MM.1S (cell line): ENCODE data around the gene ARHGAP11A.

Experiments used
- DNase-seq: peaks from one replicate; pipeline ENCODE4 v3.0.0-alpha.2; 2015
- H2AFZ ChIP-seq: fragments of 300-600 bp; sonication (generic); 2 replicates; pipeline ENCODE4 v1.6.0; 2016; ENCODE audit warnings: antibody characterized with exemption, low read length
- H3F3A ChIP-seq: fragments of 300-600 bp; sonication (generic); 2 replicates; pipeline ENCODE4 v1.6.1; 2016; ENCODE audit warnings: mild to moderate bottlenecking, antibody characterized with exemption, low read length, moderate library complexity, mixed read lengths; ENCODE audit not compliant: insufficient read depth
- H3K27ac ChIP-seq: fragments of 300-600 bp; sonication (generic); 2 replicates; pipeline ENCODE4 v1.5.1; 2016; ENCODE audit warnings: mild to moderate bottlenecking, low read length
- H3K27me3 ChIP-seq: fragments of 300-600 bp; sonication (generic); replicated peaks from 2 replicates; pipeline ENCODE4 v1.6.0; 2016; ENCODE audit warnings: low read length; ENCODE audit not compliant: insufficient read depth
- H3K36me3 ChIP-seq: fragments of 300-600 bp; sonication (generic); replicated peaks from 2 replicates; pipeline ENCODE4 v1.6.1; 2016; ENCODE audit warnings: mild to moderate bottlenecking, low read length, mixed read lengths; ENCODE audit not compliant: insufficient read depth
- H3K4me1 ChIP-seq: fragments of 300-600 bp; sonication (generic); 2 replicates; pipeline ENCODE4 v1.6.1; 2016; ENCODE audit warnings: low read length, mixed read lengths
- H3K4me2 ChIP-seq: fragments of 300-600 bp; sonication (generic); 2 replicates; pipeline ENCODE4 v1.6.0; 2016; ENCODE audit warnings: low read depth, low read length
- H3K4me3 ChIP-seq: fragments of 300-600 bp; sonication (generic); 2 replicates; pipeline ENCODE4 v1.5.1; 2016; ENCODE audit warnings: low read length, mixed read lengths
- H3K79me2 ChIP-seq: fragments of 300-600 bp; sonication (generic); 2 replicates; pipeline ENCODE4 v1.6.1; 2016; ENCODE audit warnings: mixed run types, low read length, mixed read lengths
- H3K9ac ChIP-seq: fragments of 300-600 bp; sonication (generic); 2 replicates; pipeline ENCODE4 v1.6.1; 2016; ENCODE audit warnings: low read length, mixed read lengths
- H3K9me2 ChIP-seq: fragments of 300-600 bp; sonication (generic); replicated peaks from 2 replicates; pipeline ENCODE4 v1.6.1; 2016; ENCODE audit warnings: mild to moderate bottlenecking, low read length, mixed read lengths; ENCODE audit not compliant: insufficient read depth
- H3K9me3 ChIP-seq: fragments of 300-600 bp; sonication (generic); replicated peaks from 2 replicates; pipeline ENCODE4 v1.6.1; 2016; ENCODE audit warnings: mild to moderate bottlenecking, low read length, mixed read lengths; ENCODE audit not compliant: insufficient read depth
- H4K20me1 ChIP-seq: fragments of 300-600 bp; sonication (generic); 2 replicates; pipeline ENCODE4 v1.6.1; 2016; ENCODE audit warnings: mild to moderate bottlenecking, low read length, moderate library complexity, mixed read lengths; ENCODE audit not compliant: insufficient read depth
- EZH2 ChIP-seq: fragments of 300-600 bp; sonication (generic); optimal IDR thresholded peaks from 2 replicates; pipeline ENCODE3; 2017; ENCODE audit warnings: low read depth, mild to moderate bottlenecking, antibody characterized with exemption, low read length, mixed read lengths
- EZH2phosphoT487 ChIP-seq: fragments of 300-600 bp; sonication (generic); IDR thresholded peaks from 2 replicates; pipeline ENCODE4 v1.6.1; 2018; ENCODE audit warnings: antibody characterized with exemption, low read length
- TF ChIP-seq, protein P1 (sequence below): fragments of 300-600 bp; sonication (generic); IDR thresholded peaks from 2 replicates; pipeline ENCODE4 v1.5.1; 2016; ENCODE audit warnings: antibody characterized with exemption, low read length, mixed read lengths

ARHGAP11A gene

DNA sequence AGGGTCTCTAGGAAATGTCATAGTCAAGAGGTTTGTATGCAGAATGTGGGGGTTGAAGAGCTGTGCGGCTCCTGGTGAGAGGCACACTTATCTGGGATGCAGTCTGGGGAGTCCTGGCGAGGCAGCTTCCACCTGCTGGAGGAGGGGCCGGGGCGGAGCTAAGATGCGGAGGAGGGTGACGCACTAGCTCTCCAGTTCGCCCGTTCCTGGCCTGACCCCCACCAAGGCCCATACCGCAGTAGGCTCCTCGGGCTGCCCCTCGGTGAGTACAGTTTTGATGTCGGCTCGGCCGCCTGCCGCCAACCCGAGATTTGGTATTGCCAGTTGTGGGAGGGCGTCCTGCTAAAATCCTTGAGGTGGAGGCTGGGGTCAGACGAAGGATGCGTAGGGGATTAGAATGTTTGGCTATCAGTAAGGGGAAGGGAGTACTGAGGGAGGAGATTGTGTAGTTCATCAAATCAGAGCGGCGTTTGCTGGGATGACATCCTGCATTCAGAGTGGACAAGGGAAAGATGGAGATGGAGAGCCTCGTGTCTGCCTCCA lies 26.3 kb downstream of the ARHGAP11A start, which contains the start of gene SCG5:
SCG5 (plus strand) TSS at position 194 of the 543 bp plus-strand sequence. CDS start 1,883 bp downstream, outside the sequence.
- Histone ChIP-seq H2AFZ (no peak within 1 kb of the TSS), H4K20me1 (no peaks in the 10 kb centered on the region), H3K9me3 (no peaks in the 10 kb centered on the region), H3K27ac (no peak within 1 kb of the TSS), H3K36me3 (peaks cover 4% of the 10 kb centered on the region; the same call in 1 of the 2 replicates), H3K9ac (no peak within 1 kb of the TSS), H3K4me2 (no peak within 1 kb of the TSS), H3K9me2 (no peaks in the 10 kb centered on the region), H3K4me1 (no peaks in the 10 kb centered on the region), H3F3A (no peaks in the 10 kb centered on the region), H3K4me3 (no peak within 1 kb of the TSS), H3K27me3 (no peaks in the 10 kb centered on the region), H3K79me2 (no peaks in the 10 kb centered on the region)
- DNase-seq, result no peak
- TF ChIP-seq EZH2phosphoT487 (no peak), EZH2 (no peak)
- TF ChIP-seq, protein P1, sequence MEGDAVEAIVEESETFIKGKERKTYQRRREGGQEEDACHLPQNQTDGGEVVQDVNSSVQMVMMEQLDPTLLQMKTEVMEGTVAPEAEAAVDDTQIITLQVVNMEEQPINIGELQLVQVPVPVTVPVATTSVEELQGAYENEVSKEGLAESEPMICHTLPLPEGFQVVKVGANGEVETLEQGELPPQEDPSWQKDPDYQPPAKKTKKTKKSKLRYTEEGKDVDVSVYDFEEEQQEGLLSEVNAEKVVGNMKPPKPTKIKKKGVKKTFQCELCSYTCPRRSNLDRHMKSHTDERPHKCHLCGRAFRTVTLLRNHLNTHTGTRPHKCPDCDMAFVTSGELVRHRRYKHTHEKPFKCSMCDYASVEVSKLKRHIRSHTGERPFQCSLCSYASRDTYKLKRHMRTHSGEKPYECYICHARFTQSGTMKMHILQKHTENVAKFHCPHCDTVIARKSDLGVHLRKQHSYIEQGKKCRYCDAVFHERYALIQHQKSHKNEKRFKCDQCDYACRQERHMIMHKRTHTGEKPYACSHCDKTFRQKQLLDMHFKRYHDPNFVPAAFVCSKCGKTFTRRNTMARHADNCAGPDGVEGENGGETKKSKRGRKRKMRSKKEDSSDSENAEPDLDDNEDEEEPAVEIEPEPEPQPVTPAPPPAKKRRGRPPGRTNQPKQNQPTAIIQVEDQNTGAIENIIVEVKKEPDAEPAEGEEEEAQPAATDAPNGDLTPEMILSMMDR, result no peak

GRCh38 chr15:32642667-32643435 lies 27.5 kb downstream of the ARHGAP11A start:
- Histone ChIP-seq H2AFZ (no peak overlapping the region), H4K20me1 (no peaks in the 10 kb centered on the region), H3K4me2 (no peak overlapping the region), H3K36me3 (no peaks in the 10 kb centered on the region; the same call in 1 of the 2 replicates), H3F3A (no peaks in the 10 kb centered on the region), H3K4me3 (no peak overlapping the region), H3K9me2 (no peaks in the 10 kb centered on the region), H3K4me1 (no peaks in the 10 kb centered on the region), H3K27ac (no peak overlapping the region), H3K9ac (no peak overlapping the region), H3K27me3 (no peaks in the 10 kb centered on the region), H3K79me2 (no peaks in the 10 kb centered on the region), H3K9me3 (no peaks in the 10 kb centered on the region)
- DNase-seq, result no peak
- TF ChIP-seq EZH2phosphoT487, result no peak

- Histone ChIP-seq H3K9me2 (no peaks in the 10 kb centered on the region), H3K9ac (no peak overlapping the region), H3K4me1 (no peaks in the 10 kb centered on the region), H3K36me3 (no peaks in the 10 kb centered on the region), H3K9me3 (no peaks in the 10 kb centered on the region), H3F3A (no peaks in the 10 kb centered on the region), H3K79me2 (no peaks in the 10 kb centered on the region), H3K27me3 (no peaks in the 10 kb centered on the region), H3K4me3 (no peak overlapping the region), H4K20me1 (no peaks in the 10 kb centered on the region), H2AFZ (no peak overlapping the region), H3K4me2 (no peak overlapping the region), H3K27ac (no peak overlapping the region)
- DNase-seq, result no peak
- no peak for TF ChIP-seq EZH2phosphoT487
- TF ChIP-seq, protein P1, result no peak
- no peak for TF ChIP-seq EZH2
Observed at GRCh38 chr15:32643907-32644445, 28.7 kb downstream of the ARHGAP11A start.
